CD4-positive, alpha-beta T cell treated with Interleukin-12 subunit alpha and Interleukin-12 subunit beta, for 1 hour (primary cell): ENCODE data around the gene SFXN3.

ENCODE experiments used
- DNase-seq: peaks from one replicate; pipeline ENCODE4 v3.0.0-alpha.2; 2020

The SFXN3 gene

GRCh38 chr10:101036726-101037125, 5.7 kb downstream of the SFXN3 start:
- DNase-seq: no peak

- no peak for DNase-seq
These were observed 7.5 kb downstream of the SFXN3 start for GRCh38 chr10:101038484-101038883.

GRCh38 chr10:101040061-101040460, 9.0 kb downstream of the SFXN3 start:
- DNase-seq: no peak

GRCh38 chr10:101040851-101041250, 9.8 kb downstream of the SFXN3 start:
- no peak for DNase-seq

GRCh38 chr10:101041252-101041761, 10.3 kb downstream of the SFXN3 start:
- DNase-seq: peak; percentile 84

- DNase-seq: no peak
These were observed 11.1 kb downstream of the SFXN3 start for GRCh38 chr10:101042118-101042517.

GRCh38 chr10:101042667-101043362, 11.8 kb downstream of the SFXN3 start:
- DNase-seq: peak; percentile 88

- DNase-seq: no peak
These were observed 12.3 kb downstream of the SFXN3 start for GRCh38 chr10:101043363-101043707.

- DNase-seq: no peak
These were observed 13.1 kb downstream of the SFXN3 start for GRCh38 chr10:101044117-101044516.

- no peak for DNase-seq
These were observed 15.6 kb downstream of the SFXN3 start for GRCh38 chr10:101046332-101047238.

GRCh38 chr10:101047268-101047667, 16.2 kb downstream of the SFXN3 start:
- no peak for DNase-seq

GRCh38 chr10:101047961-101048892, 17.2 kb downstream of the SFXN3 start:
- no peak for DNase-seq

- DNase-seq: peak; percentile 83
These were observed 19.4 kb downstream of the SFXN3 start for GRCh38 chr10:101050208-101051069.

GRCh38 chr10:101052285-101052684, 21.3 kb downstream of the SFXN3 start:
- DNase-seq: no peak

GRCh38 chr10:101053516-101053915, 22.5 kb downstream of the SFXN3 start:
- no peak for DNase-seq

GRCh38 chr10:101054351-101054750, 23.3 kb downstream of the SFXN3 start:
- DNase-seq: no peak

- DNase-seq: no peak
These were observed 23.8 kb downstream of the SFXN3 start for GRCh38 chr10:101054876-101055275.

- DNase-seq: no peak
These were observed 24.4 kb downstream of the SFXN3 start for GRCh38 chr10:101055411-101055810.

- DNase-seq: no peak
These were observed 25.5 kb downstream of the SFXN3 start for GRCh38 chr10:101056365-101057151.

GRCh38 chr10:101060036-101060950, 29.3 kb downstream of the SFXN3 start:
- peak; percentile 91 for DNase-seq
